Neuronal stem cell (in vitro differentiated cells): Measurements from ENCODE around the gene CLCN6.

Experiments
- DNase-seq: peaks from one replicate; pipeline ENCODE4 v3.0.0-alpha.2; 2013; ENCODE audit warnings: low spot score
- H2AFZ ChIP-seq: one replicate; pipeline ENCODE4 v1.6.1; 2013; ENCODE audit warnings: mild to moderate bottlenecking, low read length, inconsistent platforms
- H2AK5ac ChIP-seq: 2 replicates; pipeline ENCODE4 v1.6.1; 2013; ENCODE audit warnings: low read depth, mild to moderate bottlenecking, inconsistent platforms, low read length, moderate library complexity, mixed read lengths
- H2BK120ac ChIP-seq: 2 replicates; pipeline ENCODE4 v1.6.1; 2013; ENCODE audit warnings: low read depth, mild to moderate bottlenecking, inconsistent platforms, low read length, moderate library complexity, mixed read lengths
- H2BK12ac ChIP-seq: one replicate; pipeline ENCODE4 v1.6.1; 2013; ENCODE audit warnings: low read length, inconsistent platforms
- H2BK15ac ChIP-seq: 2 replicates; pipeline ENCODE4 v1.6.1; 2013; ENCODE audit warnings: mild to moderate bottlenecking, low read length, inconsistent platforms, mixed read lengths
- H2BK5ac ChIP-seq: one replicate; pipeline ENCODE4 v1.6.1; 2013; ENCODE audit warnings: inconsistent platforms, mild to moderate bottlenecking, low read length, moderate library complexity
- H3K14ac ChIP-seq: one replicate; pipeline ENCODE4 v1.6.1; 2013; ENCODE audit warnings: low read length, inconsistent platforms
- H3K18ac ChIP-seq: 2 replicates; pipeline ENCODE4 v1.6.1; 2013; ENCODE audit warnings: low read length, inconsistent platforms
- H3K23ac ChIP-seq: 2 replicates; pipeline ENCODE4 v1.6.1; 2013; ENCODE audit warnings: low read depth, mild to moderate bottlenecking, mixed read lengths, low read length, inconsistent platforms; ENCODE audit not compliant: poor library complexity
- H3K27ac ChIP-seq: replicated peaks from 3 replicates; pipeline ENCODE4 v1.5.1; 2013; ENCODE audit warnings: low read length, inconsistent platforms
- H3K27me3 ChIP-seq, 3 experiments: 2 replicates each; pipeline ENCODE4 v1.6.1; 2013; ENCODE audit warnings: low read length in 3 of 3, mild to moderate bottlenecking in 2 of 3, inconsistent platforms in 1 of 3, low read depth in 1 of 3, mixed read lengths in 1 of 3, moderate library complexity in 1 of 3; ENCODE audit not compliant: control insufficient read depth in 3 of 3, insufficient read depth in 3 of 3
- H3K36me3 ChIP-seq, 2 donors: replicated peaks in 1 of 2; 2 replicates each; pipeline ENCODE4 v1.6.1; 2013; ENCODE audit warnings: low read length in 2 of 2; ENCODE audit not compliant: control insufficient read depth in 2 of 2, insufficient read depth in 2 of 2
- H3K4ac ChIP-seq: 2 replicates; pipeline ENCODE4 v1.6.1; 2013; ENCODE audit warnings: inconsistent platforms, mild to moderate bottlenecking, low read length, moderate library complexity
- H3K4me1 ChIP-seq, 2 donors: 1 replicate in 1 of 2; 2 replicates in 1 of 2; pipeline ENCODE4 v1.6.1; 2013; ENCODE audit warnings: low read length in 2 of 2, low read depth in 1 of 2; ENCODE audit not compliant: control insufficient read depth in 2 of 2, insufficient read depth in 1 of 2
- H3K4me2 ChIP-seq: one replicate; pipeline ENCODE4 v1.6.1; 2013; ENCODE audit warnings: mild to moderate bottlenecking, low read length, inconsistent platforms; ENCODE audit not compliant: insufficient read depth, poor library complexity, severe bottlenecking
- H3K4me3 ChIP-seq, 2 donors: 2 replicates each; pipeline ENCODE4 v1.5.1; 2013; ENCODE audit warnings: low read length in 2 of 2, mild to moderate bottlenecking in 2 of 2, inconsistent platforms in 1 of 2, moderate library complexity in 1 of 2
- H3K79me1 ChIP-seq: one replicate; pipeline ENCODE4 v1.6.1; 2013; ENCODE audit warnings: low read depth, mild to moderate bottlenecking, inconsistent platforms, low read length, moderate library complexity
- H3K9ac ChIP-seq: one replicate; pipeline ENCODE4 v1.6.1; 2013; ENCODE audit warnings: mild to moderate bottlenecking, low read depth, low read length, inconsistent platforms; ENCODE audit not compliant: poor library complexity
- H3K9me3 ChIP-seq, 2 donors: replicated peaks in 1 of 2; 2 replicates each; pipeline versions ENCODE3 to v1.6.1; 2013; ENCODE audit warnings: low read length in 2 of 2, mild to moderate bottlenecking in 2 of 2, inconsistent platforms in 1 of 2, low read depth in 1 of 2, mixed read lengths in 1 of 2, moderate library complexity in 1 of 2; ENCODE audit not compliant: control insufficient read depth in 2 of 2, insufficient read depth in 1 of 2
- H4K8ac ChIP-seq: one replicate; pipeline ENCODE4 v1.6.1; 2013; ENCODE audit warnings: low read depth, mild to moderate bottlenecking, inconsistent platforms, low read length, moderate library complexity
- H4K91ac ChIP-seq: one replicate; pipeline ENCODE4 v1.6.1; 2013; ENCODE audit warnings: low read length, low read depth, mild to moderate bottlenecking, inconsistent platforms; ENCODE audit not compliant: poor library complexity
- WGBS, 2 donors: extraction: QIAGEN DNeasy Blood & Tissue Kit; methylation state at CpG; one replicate each; pipeline ENCODE4 v1.1.7; 2013; ENCODE audit warnings: missing lambda C conversion rate in 2 of 2, mixed read lengths in 1 of 2; ENCODE audit not compliant: insufficient read length in 2 of 2, insufficient replicate concordance in 1 of 2; ENCODE audit errors: extremely low coverage in 2 of 2; 5-methylcytosine and 5-hydroxymethylcytosine counted together

Gene CLCN6

GRCh38 chr1:11770011-11770410 is 36.0 kb upstream of the CLCN6 start:
- Histone ChIP-seq H3K4me1 (no peaks in the 10 kb centered on the region), H4K91ac (no peak overlapping the region), H3K9me3 (no peaks in the 10 kb centered on the region), H3K9ac (no peak overlapping the region), H3K4ac (no peak overlapping the region), H3K4me3 (no peak overlapping the region), H3K4me2 (no peak overlapping the region), H3K18ac (no peak overlapping the region), H3K79me1 (no peaks in the 10 kb centered on the region), H3K36me3 (no peaks in the 10 kb centered on the region), H2AK5ac (no peak overlapping the region), H2AFZ (no peak overlapping the region), H3K14ac (no peak overlapping the region), H3K23ac (no peak overlapping the region), H2BK120ac (no peak overlapping the region), H2BK5ac (no peak overlapping the region), H3K27me3 (peaks cover 0 to 24% (median 0%) of the 10 kb centered on the region in 3 experiments), H4K8ac (no peak overlapping the region), H3K27ac (no peak overlapping the region), H2BK15ac (no peak overlapping the region), H2BK12ac (no peak overlapping the region)
- DNase-seq: no peak

- Histone ChIP-seq H3K14ac (no peak overlapping the region), H3K9me3 (no peaks in the 10 kb centered on the region), H4K91ac (no peak overlapping the region), H3K18ac (peak overlapping the region; percentile 15), H2BK15ac (no peak overlapping the region), H3K27ac (no peak overlapping the region), H3K9ac (no peak overlapping the region), H2AFZ (no peak overlapping the region), H3K4me1 (no peaks in the 10 kb centered on the region), H3K36me3 (no peaks in the 10 kb centered on the region), H3K23ac (no peak overlapping the region), H3K4me2 (no peak overlapping the region), H2BK12ac (no peak overlapping the region), H3K4me3 (peak overlapping the region in 1 of 2 donors; percentile 18), H3K79me1 (no peaks in the 10 kb centered on the region), H3K27me3 (peaks cover 0 to 22% (median 0%) of the 10 kb centered on the region in 3 experiments), H4K8ac (no peak overlapping the region), H3K4ac (no peak overlapping the region), H2BK5ac (no peak overlapping the region), H2BK120ac (no peak overlapping the region), H2AK5ac (peak overlapping the region; percentile 23)
- WGBS, 2 donors: no CpG with 5 or more reads among the region's 11 CpGs
- DNase-seq: no peak
These were observed 34.4 kb upstream of the CLCN6 start for GRCh38 chr1:11771481-11772043.

GRCh38 chr1:11772458-11772857 is 33.5 kb upstream of the CLCN6 start:
- H3K9ac ChIP-seq: no peak overlapping the region
- DNase-seq: no peak
- no peak overlapping the region for H2BK5ac ChIP-seq
- WGBS, 2 donors: no CpG with 5 or more reads among the region's 5 CpGs
- no peak overlapping the region for H2BK12ac ChIP-seq
- no peak overlapping the region for H4K8ac ChIP-seq
- H3K4ac ChIP-seq: no peak overlapping the region
- no peak overlapping the region for H2BK15ac ChIP-seq
- H2BK120ac ChIP-seq: no peak overlapping the region
- H3K27me3 ChIP-seq: peaks cover 0 to 17% (median 0%) of the 10 kb centered on the region in 3 experiments
- peak overlapping the region; percentile 52 for H3K18ac ChIP-seq
- H2AK5ac ChIP-seq: no peak overlapping the region
- H3K14ac ChIP-seq: no peak overlapping the region
- H3K23ac ChIP-seq: no peak overlapping the region
- no peaks in the 10 kb centered on the region for H3K36me3 ChIP-seq
- no peak overlapping the region for H4K91ac ChIP-seq
- H3K4me2 ChIP-seq: no peak overlapping the region
- H2AFZ ChIP-seq: peak overlapping the region; percentile 53
- no peaks in the 10 kb centered on the region for H3K9me3 ChIP-seq
- H3K79me1 ChIP-seq: no peaks in the 10 kb centered on the region
- no peaks in the 10 kb centered on the region for H3K4me1 ChIP-seq
- no peak overlapping the region for H3K27ac ChIP-seq
- no peak overlapping the region for H3K4me3 ChIP-seq

GRCh38 chr1:11774753-11775152 is 31.2 kb upstream of the CLCN6 start:
- WGBS, 2 donors: no CpG with 5 or more reads among the region's 9 CpGs
- Histone ChIP-seq H3K4me1 (no peaks in the 10 kb centered on the region), H3K27me3 (peaks cover 0 to 12% (median 0%) of the 10 kb centered on the region in 3 experiments), H3K18ac (no peak overlapping the region), H3K4ac (no peak overlapping the region), H2AFZ (no peak overlapping the region), H2BK120ac (no peak overlapping the region), H4K8ac (no peak overlapping the region), H2BK15ac (no peak overlapping the region), H3K9me3 (no peaks in the 10 kb centered on the region), H2BK12ac (no peak overlapping the region), H3K36me3 (no peaks in the 10 kb centered on the region), H4K91ac (no peak overlapping the region), H3K23ac (no peak overlapping the region), H3K27ac (no peak overlapping the region), H3K79me1 (no peaks in the 10 kb centered on the region), H3K9ac (no peak overlapping the region), H3K4me2 (no peak overlapping the region), H2BK5ac (no peak overlapping the region), H2AK5ac (no peak overlapping the region), H3K14ac (no peak overlapping the region), H3K4me3 (no peak overlapping the region)
- DNase-seq: no peak
